ENCODE results near the gene AKAP12. TPM values are rescaled to one million over a fixed set of nuclear protein-coding genes. Genes with fewer than 3 reads are reported as not detected.
A peak's percentile ranks its signal among the peaks of the same experiment; 100 is the strongest.

AKAP12 gene
- polyA plus RNA-seq, 2 of the 4 experiments (the other 2 are of a cell fraction) = 32.1 to 192 TPM

- CTCF ChIA-PET = no interaction called here
- Histone ChIP-seq H3K4me1 (peaks cover 21% of the 10 kb centered on the region; the same call in 2 of the 3 replicates), H3K4me2 (no peak overlapping the region), H3K27ac (no peak overlapping the region), H3K9me3 (no peaks in the 10 kb centered on the region), H3K4me3 (no peak overlapping the region)
- ATAC-seq = no peak
- no peak for DNase-seq (ENCODE audit: low read depth in 1 of 2, low spot score in 1 of 2)
- POLR2A ChIA-PET = no interaction called here
- no peak for TF ChIP-seq EHMT2 (IDR thresholded peaks at IDR 0.05; ENCODE audit: low read depth)
- 66% methylated on average over 4 of the region's 4 CpGs for WGBS (ENCODE audit: missing lambda C conversion rate)
- FAIRE-seq = no peak
These were observed 18.2 kb downstream of the AKAP12 start for GRCh38 chr6:151257985-151258445.

GRCh38 chr6:151260205-151260604 is 20.4 kb downstream of the AKAP12 start:
- peak in 1 of 2 experiments; percentile 24; a peak in 1 of 6 replicates for ATAC-seq
- Histone ChIP-seq H3K4me1 (peaks cover 9% of the 10 kb centered on the region; the same call in 1 of the 3 replicates), H3K9me3 (no peaks in the 10 kb centered on the region), H3K4me3 (no peak overlapping the region), H3K27ac (no peak overlapping the region), H3K4me2 (no peak overlapping the region)
- ChIA-PET POLR2A (no interaction called here), CTCF (interaction anchor here (1.7 kb wide), 1 partner anchor 64 kb away, joined by 5 read pairs; no protein-coding TSS in a partner anchor)
- no peak for FAIRE-seq
- no peak for TF ChIP-seq TFCP2L1 (CRISPR knock-in tag; IDR thresholded peaks at IDR 0.05)
- no peak for TF ChIP-seq ZC3H11A (IDR thresholded peaks at IDR 0.05)
- TF ChIP-seq ESRRA (IDR thresholded peaks at IDR 0.05; ENCODE audit: borderline replicate concordance, low read length) = no peak
- TF ChIP-seq, protein P1, sequence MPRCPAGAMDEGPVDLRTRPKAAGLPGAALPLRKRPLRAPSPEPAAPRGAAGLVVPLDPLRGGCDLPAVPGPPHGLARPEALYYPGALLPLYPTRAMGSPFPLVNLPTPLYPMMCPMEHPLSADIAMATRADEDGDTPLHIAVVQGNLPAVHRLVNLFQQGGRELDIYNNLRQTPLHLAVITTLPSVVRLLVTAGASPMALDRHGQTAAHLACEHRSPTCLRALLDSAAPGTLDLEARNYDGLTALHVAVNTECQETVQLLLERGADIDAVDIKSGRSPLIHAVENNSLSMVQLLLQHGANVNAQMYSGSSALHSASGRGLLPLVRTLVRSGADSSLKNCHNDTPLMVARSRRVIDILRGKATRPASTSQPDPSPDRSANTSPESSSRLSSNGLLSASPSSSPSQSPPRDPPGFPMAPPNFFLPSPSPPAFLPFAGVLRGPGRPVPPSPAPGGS (IDR thresholded peaks at IDR 0.05) = no peak
- no peak for TF ChIP-seq RCOR1 (IDR thresholded peaks at IDR 0.05; ENCODE audit: low read depth, low read length)
- no peak for TF ChIP-seq EHF (CRISPR knock-in tag; IDR thresholded peaks at IDR 0.05)
- TF ChIP-seq POLR2A (IDR thresholded peaks at IDR 0.05; ENCODE audit: low read length) = no peak
- TF ChIP-seq JUNB (IDR thresholded peaks at IDR 0.05) = no peak
- no peak for TF ChIP-seq GATA3 (IDR thresholded peaks at IDR 0.05; ENCODE audit: borderline replicate concordance)
- TF ChIP-seq, protein P2, sequence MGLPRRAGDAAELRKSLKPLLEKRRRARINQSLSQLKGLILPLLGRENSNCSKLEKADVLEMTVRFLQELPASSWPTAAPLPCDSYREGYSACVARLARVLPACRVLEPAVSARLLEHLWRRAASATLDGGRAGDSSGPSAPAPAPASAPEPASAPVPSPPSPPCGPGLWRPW (IDR thresholded peaks at IDR 0.05) = no peak
- no peak for TF ChIP-seq POLR2AphosphoS2 (conservative IDR thresholded peaks at IDR 0.05; ENCODE audit: low read length)
- TF ChIP-seq CBX2 (IDR thresholded peaks at IDR 0.05; ENCODE audit: borderline replicate concordance, low read depth) = no peak
- 82% methylated on average over 4 of the region's 4 CpGs for WGBS (ENCODE audit: missing lambda C conversion rate)
- DNase-seq (ENCODE audit: low read depth in 1 of 2, low spot score in 1 of 2) = no peak

GRCh38 chr6:151263035-151263434 is 23.3 kb downstream of the AKAP12 start:
- CTCF ChIA-PET = no interaction called here
- POLR2A ChIA-PET = no interaction called here

More at GRCh38 chr6:151263035-151263434, 23.3 kb downstream of the AKAP12 start:
- Histone ChIP-seq H3K4me2 (no peak overlapping the region), H3K4me1 (peaks cover 7% of the 10 kb centered on the region; the same call in 1 of the 3 replicates), H3K9me3 (no peaks in the 10 kb centered on the region), H3K27ac (no peak overlapping the region), H3K4me3 (no peak overlapping the region)
- FAIRE-seq = no peak
- DNase-seq (ENCODE audit: low read depth in 1 of 2, low spot score in 1 of 2) = no peak
- no peak for TF ChIP-seq KDM5A (IDR thresholded peaks at IDR 0.05)
- no peak for TF ChIP-seq CBX8 (IDR thresholded peaks at IDR 0.05)
- TF ChIP-seq, protein P2 (IDR thresholded peaks at IDR 0.05) = no peak
- TF ChIP-seq ZNF302 (CRISPR knock-in tag; IDR thresholded peaks at IDR 0.05) = no peak
- TF ChIP-seq KDM1A (IDR thresholded peaks at IDR 0.05; ENCODE audit: low read depth) = no peak
- TF ChIP-seq RNF2 (IDR thresholded peaks at IDR 0.05; ENCODE audit: borderline replicate concordance, low read depth) = no peak
- no peak for TF ChIP-seq BHLHE40 (IDR thresholded peaks at IDR 0.05; ENCODE audit: low read depth, low read length)
- TF ChIP-seq, protein P3, sequence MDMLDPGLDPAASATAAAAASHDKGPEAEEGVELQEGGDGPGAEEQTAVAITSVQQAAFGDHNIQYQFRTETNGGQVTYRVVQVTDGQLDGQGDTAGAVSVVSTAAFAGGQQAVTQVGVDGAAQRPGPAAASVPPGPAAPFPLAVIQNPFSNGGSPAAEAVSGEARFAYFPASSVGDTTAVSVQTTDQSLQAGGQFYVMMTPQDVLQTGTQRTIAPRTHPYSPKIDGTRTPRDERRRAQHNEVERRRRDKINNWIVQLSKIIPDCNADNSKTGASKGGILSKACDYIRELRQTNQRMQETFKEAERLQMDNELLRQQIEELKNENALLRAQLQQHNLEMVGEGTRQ (IDR thresholded peaks at IDR 0.05) = no peak
- TF ChIP-seq HDAC2 (IDR thresholded peaks at IDR 0.05) = no peak
- no peak for TF ChIP-seq TFCP2L1 (CRISPR knock-in tag; IDR thresholded peaks at IDR 0.05)
- TF ChIP-seq HEYL (CRISPR knock-in tag; IDR thresholded peaks at IDR 0.05) = no peak
- no peak for TF ChIP-seq RFX5 (IDR thresholded peaks at IDR 0.05)
- no peak for TF ChIP-seq CBX2 (IDR thresholded peaks at IDR 0.05; ENCODE audit: borderline replicate concordance, low read depth)
- no peak for TF ChIP-seq FOSL2 (IDR thresholded peaks at IDR 0.05)
- no peak for TF ChIP-seq FOSL2 (CRISPR knock-in tag; IDR thresholded peaks at IDR 0.05)
- TF ChIP-seq CHD2 (IDR thresholded peaks at IDR 0.05; ENCODE audit: low read length, partially characterized antibody) = no peak
- ATAC-seq = no peak
- 82% methylated on average over 1 of the region's 1 CpG for WGBS (ENCODE audit: missing lambda C conversion rate)
